HG02943 (cell line): Measurements from ENCODE around the gene BCL11B.

Experiments
- ATAC-seq: cut with Tn5 transposase; IDR thresholded peaks from one replicate; pipeline ENCODE4 v1.9.1; 2021; ENCODE audit warnings: mild to moderate bottlenecking, low read depth, moderate library complexity; ENCODE audit not compliant: unreplicated experiment

BCL11B gene

GRCh38 chr14:99143793-99144192 lies 128.2 kb downstream of the BCL11B start:
- no peak for ATAC-seq

- ATAC-seq: no peak
These were observed 128.9 kb downstream of the BCL11B start for GRCh38 chr14:99143126-99143525.

GRCh38 chr14:99141236-99141635 lies 130.8 kb downstream of the BCL11B start:
- no peak for ATAC-seq

- no peak for ATAC-seq
These were observed 132.8 kb downstream of the BCL11B start for GRCh38 chr14:99138999-99139865.

- ATAC-seq: no peak
These were observed 134.0 kb downstream of the BCL11B start for GRCh38 chr14:99137913-99138571.

GRCh38 chr14:99137001-99137700 lies 134.8 kb downstream of the BCL11B start:
- no peak for ATAC-seq

GRCh38 chr14:99136401-99136800 lies 135.6 kb downstream of the BCL11B start:
- no peak for ATAC-seq

GRCh38 chr14:99136047-99136400 lies 136.0 kb downstream of the BCL11B start:
- no peak for ATAC-seq

GRCh38 chr14:99134516-99135046 lies 137.4 kb downstream of the BCL11B start:
- no peak for ATAC-seq

GRCh38 chr14:99133636-99134515 lies 138.1 kb downstream of the BCL11B start:
- no peak for ATAC-seq

- ATAC-seq: no peak
These were observed 139.0 kb downstream of the BCL11B start for GRCh38 chr14:99132821-99133635.

- no peak for ATAC-seq
These were observed 140.2 kb downstream of the BCL11B start for GRCh38 chr14:99131632-99132271.

GRCh38 chr14:99129998-99130397 lies 142.0 kb downstream of the BCL11B start:
- ATAC-seq: no peak

- ATAC-seq: no peak
These were observed 142.7 kb downstream of the BCL11B start for GRCh38 chr14:99129211-99129696.

- no peak for ATAC-seq
These were observed 143.8 kb downstream of the BCL11B start for GRCh38 chr14:99128185-99128584.

GRCh38 chr14:99127651-99128167 lies 144.3 kb downstream of the BCL11B start:
- ATAC-seq: no peak

GRCh38 chr14:99125616-99126431 lies 146.2 kb downstream of the BCL11B start:
- no peak for ATAC-seq

GRCh38 chr14:99125113-99125512 lies 146.9 kb downstream of the BCL11B start:
- ATAC-seq: no peak
